ENCODE results near the gene UNC119B.
"Not testable (repeated sequence)": the region's sequence is repeated elsewhere in the genome, so short reads cannot be mapped to it uniquely, and the experiment has no call there.

Gene UNC119B

DNA sequence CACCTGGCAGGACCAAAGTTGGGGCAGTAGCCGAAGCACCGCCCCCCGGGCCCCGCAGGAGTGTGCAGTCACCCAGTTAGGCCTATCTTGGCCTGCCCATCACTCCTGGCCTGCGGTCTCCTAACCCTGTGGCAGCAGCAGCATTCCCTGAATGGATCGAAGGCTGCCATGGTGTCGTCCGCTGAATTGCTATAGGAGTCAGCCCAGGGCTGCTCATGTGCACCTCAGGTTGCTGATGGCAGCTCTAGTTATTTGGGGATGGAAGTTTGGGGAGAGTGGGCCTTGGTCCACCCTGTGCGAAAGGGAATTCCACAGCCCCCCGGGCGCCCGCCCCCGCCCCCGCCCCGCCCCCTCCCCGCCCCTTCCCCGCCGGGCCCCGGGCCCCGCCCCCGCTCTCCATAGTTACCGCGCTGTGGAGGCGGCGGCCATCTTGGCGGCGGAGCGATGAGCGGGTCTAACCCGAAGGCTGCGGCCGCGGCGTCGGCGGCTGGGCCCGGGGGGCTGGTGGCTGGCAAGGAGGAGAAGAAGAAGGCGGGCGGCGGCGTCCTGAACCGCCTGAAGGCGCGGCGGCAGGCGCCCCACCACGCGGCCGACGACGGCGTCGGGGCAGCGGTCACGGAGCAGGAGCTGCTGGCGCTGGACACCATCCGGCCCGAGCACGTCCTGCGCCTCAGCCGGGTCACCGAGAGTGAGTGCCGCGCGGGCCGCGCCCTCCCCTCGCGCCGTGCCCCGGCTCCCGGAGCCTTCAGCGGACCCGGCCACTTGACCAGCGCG lies at the start of gene UNC119B:
UNC119B (plus strand) TSS at position 428 of the 774 bp plus-strand sequence; CDS start at position 445, 17 bp downstream.
- DNase-seq (ENCODE audit: low read depth in 3 of 3) = peak; percentile 51 to 71 (median 52)

DNA sequence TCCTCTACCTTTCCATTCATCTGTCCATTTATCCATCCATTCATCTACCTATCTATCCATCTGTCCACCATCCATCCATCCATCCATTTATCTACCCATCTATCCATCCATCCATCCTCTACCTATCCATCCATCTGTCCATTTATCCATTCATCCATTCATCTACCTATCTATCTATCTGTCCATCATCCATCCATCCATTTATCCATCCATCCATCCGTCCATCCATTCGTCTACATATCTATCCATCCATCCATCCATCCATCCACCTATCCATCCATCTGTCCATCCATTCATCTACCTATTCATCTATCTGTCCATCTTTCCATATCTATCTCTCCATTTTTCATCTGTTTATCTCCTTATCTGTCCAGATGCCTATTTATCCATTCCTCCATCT lies 48.8 kb upstream of the UNC119B start:
- DNase-seq (ENCODE audit: low read depth in 3 of 3) = no peak

DNA sequence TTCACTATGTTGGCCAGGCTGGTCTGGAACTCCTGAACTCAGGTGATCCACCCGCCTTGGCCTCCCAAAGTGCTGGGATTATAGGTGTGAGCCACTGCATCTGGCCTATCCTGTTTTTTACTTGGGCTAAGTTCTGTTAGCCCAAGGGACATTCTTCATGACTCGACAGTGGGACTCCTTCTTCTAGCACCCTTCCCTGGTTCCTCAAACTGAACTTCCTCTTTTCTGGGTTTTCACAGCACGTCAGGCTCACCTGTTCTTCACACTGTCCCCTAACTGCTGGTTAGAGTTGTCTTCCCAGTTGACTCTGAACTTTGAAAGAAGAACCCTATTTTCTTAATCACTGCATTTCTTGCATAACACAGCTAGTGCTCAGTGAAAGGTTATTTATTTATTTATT lies 47.4 kb upstream of the UNC119B start:
- no peak for DNase-seq (ENCODE audit: low read depth in 3 of 3)

DNA sequence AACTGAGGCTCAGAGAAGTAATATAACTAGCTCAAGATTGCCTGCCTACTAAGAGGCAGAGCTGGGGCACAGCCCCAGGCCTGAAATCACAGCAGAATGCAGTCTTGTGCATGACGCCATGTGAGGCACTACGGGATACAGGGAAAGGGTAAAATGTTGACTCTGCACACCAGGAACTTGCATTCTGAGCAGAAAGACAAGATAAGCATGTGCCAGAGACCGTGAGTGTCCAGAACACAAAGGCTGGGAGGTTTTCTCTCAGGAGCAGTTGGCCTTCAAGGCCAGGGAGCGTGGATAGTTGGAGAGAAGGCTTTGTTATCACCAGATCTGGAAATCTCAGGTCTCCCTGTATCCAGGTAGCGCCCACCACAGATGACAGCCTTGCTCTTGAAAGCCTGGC lies 46.5 kb upstream of the UNC119B start:
- DNase-seq (ENCODE audit: low read depth in 3 of 3) = no peak

DNA sequence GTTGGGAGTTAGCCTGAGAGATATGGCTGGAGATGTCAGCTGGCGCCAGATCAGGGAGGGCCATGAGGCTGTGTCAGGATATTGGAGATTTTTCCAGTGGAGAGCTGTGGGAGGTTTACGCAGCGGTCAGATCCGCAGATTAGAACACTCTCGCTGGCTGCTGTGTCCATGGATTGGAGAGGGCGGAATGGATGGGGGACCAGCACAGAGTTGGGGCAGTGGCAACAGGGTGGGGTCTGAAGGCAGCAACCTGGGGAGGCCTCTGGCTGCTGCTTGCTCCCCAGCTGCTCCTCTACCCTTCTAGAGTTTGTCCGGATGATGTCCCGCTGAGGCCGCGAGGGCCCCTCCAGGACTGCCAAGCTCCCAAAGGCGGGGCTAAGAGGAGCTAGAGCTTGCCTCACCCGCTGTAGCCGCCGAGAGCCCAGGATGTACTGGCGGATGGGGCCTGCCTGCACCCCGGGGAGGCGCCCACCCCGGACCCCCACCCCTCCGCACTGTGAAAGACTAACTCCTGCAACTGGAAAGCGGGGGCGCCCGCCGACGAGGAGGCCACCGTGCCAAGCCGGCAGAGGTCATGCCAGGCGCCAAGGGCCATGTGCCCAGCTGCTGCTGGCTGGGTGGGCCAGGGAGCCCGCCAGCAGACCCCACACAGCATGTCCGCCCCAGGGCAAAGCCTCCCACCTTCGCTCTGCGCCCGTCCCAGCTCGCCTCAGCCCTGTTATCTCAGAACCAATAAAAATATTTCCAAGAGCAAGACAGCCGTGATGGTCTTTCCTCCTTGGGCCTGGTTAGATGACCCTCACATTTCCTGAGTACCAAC lies 43.5 kb upstream of the UNC119B start:
- no peak for DNase-seq (ENCODE audit: low read depth in 3 of 3)

DNA sequence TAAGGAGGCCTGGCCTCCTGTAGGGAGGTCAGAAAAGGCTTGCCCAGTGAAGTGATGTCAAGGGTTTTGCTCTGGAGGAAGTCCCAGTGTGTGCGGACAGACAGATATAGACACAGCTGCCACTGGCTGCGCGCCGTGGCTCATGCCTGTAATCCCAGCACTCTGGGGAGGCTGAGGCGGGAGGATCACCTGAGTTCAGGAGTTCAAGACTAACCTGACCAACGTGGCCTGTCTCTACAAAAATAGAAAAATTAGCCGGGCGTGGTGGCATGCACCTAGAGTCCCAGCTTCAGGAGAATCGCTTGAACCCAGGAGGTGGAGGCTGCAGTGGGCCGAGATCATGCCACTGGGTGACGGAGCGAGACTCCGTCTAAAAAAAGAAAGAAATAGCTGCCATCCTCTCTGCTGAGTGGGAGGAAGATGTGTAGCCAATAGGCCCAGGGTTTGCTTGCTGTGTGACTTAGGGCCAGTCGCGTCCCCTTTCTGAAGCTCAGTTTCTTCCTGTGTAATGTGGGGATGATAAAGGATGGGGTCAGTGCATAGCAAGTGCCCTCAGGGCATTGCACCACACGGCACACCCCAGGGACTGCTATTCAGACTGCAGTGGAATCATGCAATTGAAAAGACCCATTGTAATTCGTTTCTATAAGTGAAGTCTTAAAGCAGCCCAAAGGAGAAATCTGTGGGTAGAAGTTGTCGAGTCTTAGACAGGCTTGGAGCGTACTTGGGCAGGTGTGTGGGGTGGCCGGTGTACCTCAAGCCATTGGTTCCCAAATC lies 42.0 kb upstream of the UNC119B start:
- DNase-seq (ENCODE audit: low read depth in 3 of 3) = no peak

DNA sequence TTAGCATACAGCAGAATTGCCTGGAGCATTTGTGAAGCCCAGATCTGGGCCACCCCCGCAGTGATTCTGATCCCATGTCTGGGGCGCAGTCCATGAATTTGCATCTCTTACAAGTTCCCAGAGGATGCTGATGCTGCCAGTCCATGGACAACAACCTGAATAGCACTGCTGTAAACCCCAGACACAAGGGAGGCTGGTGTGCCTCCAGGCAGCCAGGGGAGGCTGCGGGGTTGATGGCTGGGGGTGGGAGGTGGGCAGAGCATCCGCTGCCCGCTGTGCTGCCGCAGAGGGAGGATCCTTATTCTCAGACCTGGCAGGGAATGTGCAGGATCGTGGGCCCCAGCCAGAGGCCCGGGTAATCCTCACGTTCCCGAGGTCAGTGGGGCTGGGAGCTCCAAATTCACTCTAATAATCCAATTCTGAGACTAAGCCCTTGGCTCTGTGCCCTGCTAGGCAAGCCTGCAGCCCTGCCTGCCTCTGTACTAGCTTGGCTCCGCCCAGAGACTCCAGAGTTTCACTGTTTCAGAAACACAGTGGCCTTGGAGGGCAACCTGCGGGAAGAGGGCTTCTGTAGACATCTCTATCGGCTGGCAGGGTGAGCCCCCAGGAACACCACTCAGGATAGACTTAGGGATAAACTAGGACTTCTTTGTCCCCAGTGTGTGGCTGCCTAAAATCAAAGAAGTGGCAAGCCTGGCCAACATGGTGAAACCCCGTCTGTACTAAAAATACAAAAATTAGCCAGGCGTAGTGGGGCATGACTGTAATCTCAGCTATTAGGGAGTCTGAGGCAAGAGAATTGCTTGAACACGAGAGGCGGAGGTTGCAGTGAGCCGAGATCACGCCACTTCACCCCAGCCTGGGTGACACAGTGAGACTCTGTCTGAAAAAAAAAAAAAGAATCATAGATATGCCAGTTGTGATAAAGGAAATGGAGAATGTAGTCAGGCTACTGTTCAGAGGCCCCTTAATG lies 41.1 kb upstream of the UNC119B start:
- no peak for DNase-seq (ENCODE audit: low read depth in 3 of 3)

DNA sequence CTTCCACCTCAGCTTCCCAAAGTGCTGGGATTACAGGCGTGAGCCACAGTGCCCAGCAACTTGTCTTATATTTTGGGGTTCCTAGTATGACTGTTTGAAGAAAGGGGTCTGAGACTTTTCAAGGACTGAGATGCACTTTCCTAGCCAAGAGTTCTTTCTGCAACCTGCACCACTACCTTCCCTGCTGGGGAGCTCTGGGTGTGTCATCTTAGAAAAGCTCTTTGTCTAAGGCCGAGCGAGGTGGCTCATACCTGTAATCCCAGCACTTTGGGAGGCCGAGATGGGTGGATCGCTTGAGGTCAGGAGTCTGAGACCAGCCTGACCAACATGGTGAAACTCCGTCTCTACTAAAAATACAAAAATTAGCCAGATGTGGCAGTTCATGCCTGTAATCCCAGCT lies 40.0 kb upstream of the UNC119B start:
- DNase-seq (ENCODE audit: low read depth in 3 of 3) = not testable (repeated sequence)

DNA sequence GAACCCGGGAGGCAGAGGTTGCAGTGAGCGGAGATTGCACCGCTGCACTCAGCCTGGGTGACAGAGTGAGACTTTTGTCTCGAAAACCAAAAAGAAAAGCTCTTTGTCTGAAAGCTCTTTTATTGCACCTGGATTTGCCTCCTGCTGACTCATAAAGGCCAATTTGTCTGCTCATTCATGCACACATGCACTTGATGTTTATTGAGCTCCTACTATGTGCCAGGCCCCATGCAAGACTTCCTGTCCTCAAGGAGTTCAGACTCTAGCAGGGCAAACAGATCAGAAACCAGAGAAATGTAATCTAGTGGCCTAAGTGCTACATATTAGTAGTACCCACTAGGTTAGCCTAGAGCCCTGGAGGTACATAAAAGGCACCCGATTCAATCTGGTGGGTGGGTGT lies 39.6 kb upstream of the UNC119B start:
- DNase-seq (ENCODE audit: low read depth in 3 of 3) = no peak

DNA sequence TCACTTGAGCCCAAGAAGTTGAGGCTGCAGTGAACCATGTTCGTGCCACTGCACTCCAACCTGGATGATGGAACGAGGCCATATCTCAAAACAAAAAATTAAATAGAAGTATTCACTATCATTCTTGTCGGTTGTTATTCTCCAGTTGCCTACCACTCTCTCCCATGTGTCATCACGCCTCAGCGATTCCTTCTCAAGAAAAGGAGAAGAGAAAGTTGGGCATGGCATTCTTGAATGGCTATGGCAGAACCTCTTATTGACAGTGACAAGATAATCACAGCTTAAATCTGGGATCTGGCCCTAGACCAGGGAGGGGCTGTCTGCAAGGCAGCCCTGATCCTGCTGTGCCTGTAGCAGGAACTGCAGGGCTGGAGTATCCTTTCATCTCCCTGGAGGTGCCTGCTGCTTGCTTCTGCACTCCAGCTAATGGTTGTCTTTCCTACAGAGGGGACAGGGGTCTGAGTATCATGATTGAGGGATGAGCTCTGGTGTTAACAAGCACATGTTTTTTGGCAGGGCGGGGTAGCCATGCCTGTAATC lies 36.1 kb upstream of the UNC119B start:
- DNase-seq (ENCODE audit: low read depth in 3 of 3) = no peak

DNA sequence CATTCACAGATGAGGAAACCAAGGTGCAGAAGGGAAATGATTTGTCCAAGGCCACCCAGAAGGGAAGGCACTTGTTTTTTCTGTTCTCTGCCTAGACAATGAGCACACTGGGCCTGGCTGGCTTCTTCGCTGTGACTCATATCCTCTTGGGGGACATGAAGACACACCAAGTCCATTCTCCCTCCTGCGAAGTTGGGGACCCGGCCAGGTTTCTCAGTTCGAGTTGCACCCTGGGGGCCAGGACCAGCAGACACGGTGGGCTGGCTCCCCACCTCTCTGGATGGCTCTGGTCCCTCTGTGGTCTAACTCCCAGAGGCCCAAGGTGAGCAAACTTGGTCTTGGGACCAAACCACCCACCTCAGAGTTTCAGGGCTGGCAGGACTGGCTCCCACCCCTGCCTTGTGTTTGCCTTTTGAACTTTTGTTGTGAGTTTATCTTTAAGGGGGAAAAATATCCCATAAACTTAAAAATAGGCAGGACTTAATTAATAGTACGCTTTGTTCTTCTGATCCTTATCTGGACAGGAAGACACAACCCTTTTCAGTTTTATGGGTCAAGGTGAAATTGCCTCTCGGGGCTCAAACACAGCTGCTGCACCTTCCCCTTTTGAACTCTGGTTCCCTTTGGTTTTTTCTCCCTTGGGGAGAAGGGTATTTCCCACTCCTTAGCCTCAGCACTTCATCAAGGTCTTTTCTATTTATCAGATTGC lies 32.3 kb upstream of the UNC119B start:
- DNase-seq (ENCODE audit: low read depth in 3 of 3) = no peak

DNA sequence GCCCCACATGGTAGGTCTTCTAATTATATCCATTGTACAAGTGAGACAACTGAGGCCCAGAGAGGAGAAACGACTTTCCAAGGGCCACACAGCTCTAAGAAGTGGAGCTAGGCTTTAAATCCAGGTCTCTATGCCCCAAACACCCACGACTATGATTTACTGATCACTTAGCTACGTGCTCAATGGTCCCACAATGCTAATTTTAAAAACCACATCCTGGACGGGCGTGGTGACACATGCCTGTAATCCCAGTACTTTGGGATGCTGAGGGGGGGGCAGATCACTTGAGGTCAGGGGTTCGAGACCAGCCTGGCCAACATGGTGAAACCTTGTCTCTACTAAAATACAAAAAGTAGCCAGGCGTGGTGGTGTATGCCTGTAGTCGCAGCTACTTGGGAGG lies 31.7 kb upstream of the UNC119B start:
- no peak for DNase-seq (ENCODE audit: low read depth in 3 of 3)

DNA sequence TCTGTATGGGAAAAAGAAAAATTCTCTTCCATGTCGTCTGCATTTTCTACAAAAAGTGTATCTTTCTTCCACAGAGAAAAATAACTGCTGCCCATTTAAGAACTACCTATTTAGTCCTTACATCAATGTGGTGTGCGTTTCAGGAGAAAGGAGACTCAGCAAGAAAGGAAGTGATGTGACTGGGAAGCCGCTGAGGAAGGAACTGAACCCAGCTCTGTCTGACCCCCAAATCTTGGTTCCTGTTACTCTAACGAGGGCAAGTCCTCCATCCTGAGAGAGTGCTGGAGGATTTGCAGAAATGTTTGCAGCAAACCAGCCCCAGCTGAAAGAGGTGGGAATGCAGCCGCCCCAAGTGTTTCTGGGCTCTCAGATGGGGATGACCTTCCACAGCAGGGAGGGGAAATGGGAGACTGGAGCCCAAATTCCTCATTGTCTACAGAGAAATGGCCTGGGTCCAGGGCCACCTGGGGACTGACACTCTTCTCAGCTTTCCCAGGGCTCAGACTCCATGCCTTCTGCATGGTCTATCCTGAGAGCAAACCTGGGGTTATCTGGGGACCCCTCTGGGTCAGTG lies 30.0 kb upstream of the UNC119B start:
- DNase-seq (ENCODE audit: low read depth in 3 of 3) = no peak

DNA sequence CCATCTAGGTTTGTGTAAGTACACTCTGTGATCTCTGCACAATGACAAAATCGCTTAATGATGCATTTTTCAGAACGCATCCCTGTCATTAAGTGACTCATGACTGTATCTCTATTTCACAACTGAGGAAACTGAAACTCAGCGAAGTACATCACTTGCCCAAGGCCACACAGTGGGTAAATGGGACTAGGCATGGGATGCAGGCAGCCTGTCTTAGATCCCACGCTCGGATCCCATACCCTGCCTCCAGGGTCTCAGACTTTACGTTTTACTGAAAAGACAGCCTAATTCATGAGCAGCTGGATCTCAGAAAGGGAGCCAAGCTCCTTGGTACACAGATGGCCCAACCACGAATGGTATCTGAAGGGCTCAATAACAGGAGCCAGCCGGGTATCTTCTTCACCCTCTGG lies 25.7 kb upstream of the UNC119B start:
- no peak for DNase-seq (ENCODE audit: low read depth in 3 of 3)

DNA sequence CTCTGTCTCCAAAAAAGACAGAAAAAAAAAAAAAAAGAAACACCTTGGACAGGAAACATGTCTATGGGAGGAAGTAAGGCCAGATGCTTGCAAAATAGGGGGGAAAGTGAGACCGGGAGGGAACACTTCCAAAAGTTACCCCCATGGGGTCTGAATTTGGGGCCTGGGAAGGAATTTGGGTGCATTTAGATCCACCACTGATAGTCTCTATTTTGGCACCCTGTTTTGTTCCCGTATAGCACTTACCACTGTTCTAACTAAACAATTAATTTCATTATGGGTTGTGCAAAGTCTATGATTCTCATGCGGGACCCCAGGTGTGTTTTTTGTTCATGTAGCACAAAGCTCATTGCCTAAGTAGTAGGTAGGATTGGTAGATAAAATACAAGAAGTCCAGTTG lies 24.7 kb upstream of the UNC119B start:
- no peak for DNase-seq (ENCODE audit: low read depth in 3 of 3)

DNA sequence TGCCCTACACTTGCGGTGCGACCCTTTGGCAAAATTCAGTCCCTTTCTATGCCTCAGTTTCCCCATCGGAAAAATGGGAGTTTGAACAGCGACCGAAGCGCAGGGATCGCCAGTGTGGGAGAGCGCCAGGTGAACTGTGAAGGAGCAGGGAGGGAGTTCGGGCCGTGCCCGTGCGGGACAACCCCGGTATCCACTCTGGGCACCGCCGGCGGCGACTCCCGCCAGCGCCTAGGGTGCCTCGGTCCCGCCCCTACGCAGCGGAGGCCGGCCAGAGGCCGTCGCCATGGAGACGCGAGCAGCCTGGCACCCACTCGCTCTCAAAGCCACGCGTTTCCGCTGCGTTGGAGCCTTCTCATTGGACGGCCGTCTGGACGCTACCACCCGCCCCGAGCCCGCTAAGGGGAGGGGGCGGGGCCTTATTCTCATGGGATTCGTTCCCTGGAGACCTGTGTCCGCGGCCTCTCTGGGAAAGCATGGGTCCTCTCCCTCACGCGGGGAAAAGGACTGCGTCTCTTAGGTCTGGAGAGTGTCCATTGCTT lies 24.0 kb upstream of the UNC119B start:
- peak; percentile 92 to 97 (median 95) for DNase-seq (ENCODE audit: low read depth in 3 of 3)

DNA sequence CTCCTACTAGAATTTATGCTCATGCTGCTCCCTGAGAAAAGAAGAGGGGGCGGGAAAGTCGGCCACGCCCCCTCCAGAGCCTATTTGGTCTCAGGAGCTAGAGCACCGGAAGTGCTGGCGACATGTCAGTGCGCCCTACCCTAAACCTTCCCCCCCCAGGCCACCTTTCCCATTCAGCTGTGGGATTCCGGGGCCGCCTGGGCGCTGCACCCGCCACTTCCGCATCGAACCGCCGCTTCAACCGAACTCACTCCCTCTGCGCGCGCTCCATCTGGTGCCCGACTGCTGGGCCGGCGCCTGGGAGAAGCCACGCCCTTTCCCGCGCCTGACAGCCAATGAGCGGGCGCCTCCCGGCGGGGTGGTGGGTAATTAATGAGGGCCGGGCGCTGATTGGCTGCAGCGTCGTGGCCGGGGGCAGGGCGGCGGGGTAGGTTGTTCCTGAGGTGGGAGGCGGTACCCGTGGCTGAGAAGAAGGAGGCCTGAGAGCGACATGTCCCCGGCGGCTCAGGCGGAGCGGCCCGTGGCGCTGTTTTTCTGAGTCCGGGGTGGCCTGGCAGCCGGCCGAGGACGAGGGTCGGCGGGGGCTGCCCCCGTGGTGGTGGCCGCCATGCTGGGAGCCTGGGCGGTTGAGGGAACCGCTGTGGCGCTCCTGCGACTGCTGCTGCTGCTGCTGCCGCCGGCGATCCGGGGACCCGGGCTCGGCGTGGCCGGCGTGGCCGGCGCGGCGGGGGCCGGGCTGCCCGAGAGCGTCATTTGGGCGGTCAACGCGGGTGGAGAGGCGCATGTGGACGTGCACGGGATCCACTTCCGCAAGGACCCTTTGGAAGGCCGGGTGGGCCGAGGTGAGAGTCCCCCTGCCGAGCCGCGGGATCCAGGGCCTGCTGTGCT lies 23.3 kb upstream of the UNC119B start, which contains the start of gene MLEC:
MLEC (plus strand) TSS at position 460 of the 888 bp plus-strand sequence; CDS start at position 608, 148 bp downstream.
- DNase-seq (ENCODE audit: low read depth in 3 of 3) = peak; percentile 97 to 99 (median 98)

DNA sequence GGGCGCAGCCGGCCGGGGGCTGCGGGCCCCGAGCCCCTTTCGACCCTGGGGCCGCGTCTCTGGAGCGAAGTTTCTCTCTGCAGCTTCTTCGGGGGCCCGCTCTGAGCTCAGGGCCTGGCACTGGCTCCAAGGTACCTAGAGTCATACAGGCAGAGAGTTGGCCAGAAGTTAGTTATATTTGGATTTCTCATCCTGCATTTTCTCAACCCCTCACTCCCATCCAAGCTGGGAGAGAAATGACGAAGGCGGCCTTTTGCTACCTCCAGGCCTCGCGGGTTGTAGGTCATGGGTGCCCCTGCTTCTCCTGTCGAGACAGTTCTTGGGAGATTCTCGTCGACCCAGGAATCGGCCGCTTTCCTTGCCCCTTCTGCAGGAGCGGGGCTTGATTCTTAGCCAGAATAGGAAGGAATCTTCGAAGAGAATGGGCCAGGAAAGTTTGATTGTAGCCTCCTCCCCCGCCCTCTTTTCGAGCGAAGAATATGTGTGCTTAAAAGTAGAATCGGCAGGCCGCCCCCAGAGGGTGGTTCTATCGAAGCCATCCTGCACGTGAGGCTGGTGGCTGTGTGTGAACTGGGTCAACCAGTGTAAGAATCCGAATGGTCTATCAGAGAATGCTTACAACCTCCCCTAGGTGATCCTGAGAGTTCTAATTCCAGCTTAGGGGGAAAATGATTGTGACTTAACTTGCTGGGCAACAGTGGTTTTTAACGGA lies 22.5 kb upstream of the UNC119B start:
- no peak for DNase-seq (ENCODE audit: low read depth in 3 of 3)

Measured in stimulated activated CD4-positive, alpha-beta T cell treated with anti-CD3 and anti-CD28 coated beads, TNF-alpha, amount 100 ng/mL, for 48 hours (primary cell).